ENCODE results near the gene WHRN. TPM values are rescaled to one million over a fixed set of nuclear protein-coding genes. Genes with fewer than 3 reads are reported as not detected.

WHRN gene
- total RNA-seq, 1 experiment from 2014 or later, result 0.61 TPM

GRCh38 chr9:114384836-114385396 lies 120.4 kb downstream of the WHRN start:
- no peak for DNase-seq (ENCODE audit: low spot score)

- DNase-seq (ENCODE audit: low spot score), result no peak
Observed at GRCh38 chr9:114384341-114384740, 120.9 kb downstream of the WHRN start.

DNA sequence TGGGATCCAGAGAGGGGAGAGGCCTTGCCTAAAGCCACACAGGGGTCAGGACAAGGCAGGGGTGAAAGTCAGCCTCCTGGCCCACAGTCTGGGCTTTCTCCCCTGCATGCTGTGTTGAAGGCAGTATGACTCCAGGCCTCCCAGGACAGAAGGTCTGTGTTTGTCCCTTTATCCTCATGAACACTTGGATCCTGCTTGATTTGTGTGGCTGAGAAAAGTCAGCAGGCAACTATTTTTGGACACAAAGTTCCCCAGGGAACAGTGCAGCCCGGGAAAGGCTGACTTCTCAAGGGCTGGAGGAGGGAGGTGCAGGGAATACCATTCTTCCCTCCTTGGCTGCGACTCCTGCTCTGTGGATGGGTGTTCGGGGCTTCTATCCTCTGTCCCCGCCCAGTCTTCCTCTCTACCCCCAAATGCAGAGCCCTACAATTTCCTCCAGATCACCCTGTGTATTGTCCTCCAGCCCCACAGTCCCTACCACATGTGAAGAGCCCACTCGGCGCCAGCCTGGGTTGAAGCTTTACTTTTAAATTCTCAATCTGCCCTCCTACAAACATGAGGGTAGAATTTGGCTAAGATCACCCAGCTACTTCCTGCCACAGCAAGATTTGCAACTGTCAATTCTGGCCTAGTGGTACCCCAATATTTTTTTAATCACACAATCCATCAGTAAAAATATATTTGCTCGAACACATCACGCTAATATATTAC lies 121.6 kb downstream of the WHRN start:
- DNase-seq (ENCODE audit: low spot score), result no peak

DNA sequence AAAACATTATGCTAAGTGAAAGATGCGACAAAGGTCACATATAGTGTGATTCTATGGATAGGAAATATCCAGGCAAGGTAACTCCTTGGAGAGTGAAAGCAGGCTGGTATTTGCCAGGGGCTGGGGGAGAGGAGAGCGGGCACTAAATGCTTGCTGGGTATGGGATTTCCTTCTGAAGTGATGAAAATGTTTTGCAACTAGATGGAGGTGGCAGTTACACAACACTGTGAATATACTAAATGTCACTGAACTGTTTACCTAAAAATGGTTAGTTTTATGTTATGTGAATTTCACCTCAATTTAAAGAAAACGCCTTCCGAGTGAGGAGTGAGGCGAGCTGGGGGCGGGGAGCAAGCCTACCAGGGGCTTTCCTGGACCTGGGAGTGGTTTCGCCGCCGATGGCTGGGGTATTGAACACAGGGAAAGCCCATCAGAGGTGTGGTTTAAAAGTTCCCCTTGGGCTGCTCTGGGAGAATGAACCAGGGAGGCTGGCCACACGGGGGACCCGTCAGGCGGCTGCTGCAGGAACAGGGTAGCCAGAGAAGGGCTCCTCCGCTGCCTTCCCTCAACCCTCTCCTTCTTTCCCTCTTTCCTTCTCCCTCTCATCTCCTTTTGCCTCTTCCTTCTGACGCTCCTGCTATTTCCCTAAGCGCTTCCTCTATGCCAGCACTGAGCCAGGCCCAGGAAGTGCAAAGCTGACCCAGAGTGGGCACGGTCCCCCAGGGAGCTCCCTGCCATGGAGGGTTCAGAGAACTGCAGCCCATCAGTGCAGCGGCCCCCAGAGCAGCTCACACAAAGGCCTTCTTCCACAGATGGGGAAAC lies 122.4 kb downstream of the WHRN start:
- no peak for DNase-seq (ENCODE audit: low spot score)

- DNase-seq (ENCODE audit: low spot score), result no peak
Observed at GRCh38 chr9:114378883-114379282, 126.4 kb downstream of the WHRN start.

GRCh38 chr9:114378016-114378415 lies 127.3 kb downstream of the WHRN start:
- no peak for DNase-seq (ENCODE audit: low spot score)

DNA sequence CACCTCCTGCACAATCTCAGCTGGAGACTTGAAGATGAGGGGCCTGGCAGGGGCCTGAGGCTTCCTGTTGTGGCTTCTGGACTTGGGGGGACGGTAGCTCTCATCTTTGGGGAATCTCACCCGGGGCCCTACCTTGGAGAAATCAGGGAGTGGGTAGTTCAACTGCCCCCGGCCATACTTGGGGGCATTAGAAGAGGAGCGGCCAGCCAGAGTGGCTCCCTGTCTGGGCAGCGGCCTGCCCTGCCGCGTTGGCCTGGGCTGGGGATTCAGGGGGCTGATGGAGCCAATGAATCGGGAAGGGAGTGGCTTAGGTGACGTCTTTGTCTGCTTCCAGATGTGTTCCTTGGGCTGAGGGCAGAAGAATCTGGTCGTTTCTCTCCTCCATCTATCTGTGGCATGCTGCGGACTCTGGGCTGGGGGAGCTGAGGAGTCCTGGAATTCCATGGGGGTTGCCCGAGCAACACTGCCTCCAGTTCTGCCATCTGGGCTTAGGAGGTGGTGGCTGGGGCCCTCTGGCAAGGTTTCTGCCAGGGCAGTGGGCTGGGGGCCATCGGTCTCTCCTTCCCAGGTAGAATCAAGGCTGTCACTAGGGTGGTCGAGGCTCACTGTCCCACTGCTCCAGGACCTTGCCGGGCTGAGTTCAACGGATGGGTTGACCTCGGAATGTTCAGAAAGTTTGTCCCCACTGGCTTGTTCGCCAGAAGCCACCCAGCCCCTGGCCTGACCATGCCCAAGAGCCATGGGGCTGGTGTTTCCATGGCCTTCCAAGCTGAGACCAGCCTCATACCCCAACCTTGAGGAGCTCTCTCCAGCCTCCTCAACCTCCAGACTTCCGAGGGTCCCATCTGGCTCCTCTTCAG lies 128.5 kb downstream of the WHRN start:
- no peak for DNase-seq (ENCODE audit: low spot score)

DNA sequence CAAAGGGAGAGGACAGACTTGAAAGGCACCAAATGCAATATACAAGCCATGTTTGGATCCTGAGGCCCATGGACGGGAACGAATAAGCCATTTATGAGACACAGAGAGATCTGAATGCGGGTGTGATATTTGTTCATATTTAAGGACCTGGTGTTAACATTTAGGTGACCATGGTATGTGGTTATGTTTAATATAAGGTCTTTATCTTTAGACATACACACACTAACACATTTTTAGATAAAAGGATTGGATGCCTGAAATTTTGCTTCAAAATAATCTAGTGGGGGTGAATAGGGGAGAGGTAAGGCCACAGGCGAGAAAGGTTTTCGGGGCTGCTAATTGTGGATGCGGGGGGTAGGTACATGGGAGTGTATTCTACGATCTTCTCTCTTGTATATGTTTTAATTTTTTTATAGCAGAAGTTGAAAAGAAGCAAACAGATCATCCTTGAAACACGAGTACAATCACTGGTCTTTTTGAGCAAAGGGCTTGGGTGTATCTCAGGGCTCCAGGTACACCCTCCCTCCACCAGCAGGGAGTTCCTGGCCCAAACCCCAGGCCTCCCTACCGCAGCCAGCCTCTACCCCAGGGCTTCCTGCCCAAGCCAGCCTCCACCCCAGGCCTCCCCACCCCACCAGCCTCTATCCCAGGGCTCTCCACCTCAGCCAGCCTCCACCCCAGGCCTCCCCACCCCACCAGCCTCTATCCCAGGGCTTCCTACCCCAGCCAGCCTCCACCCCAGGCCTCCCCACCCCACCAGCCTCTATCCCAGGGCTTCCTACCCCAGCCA lies 129.7 kb downstream of the WHRN start:
- DNase-seq (ENCODE audit: low spot score), result no peak

DNA sequence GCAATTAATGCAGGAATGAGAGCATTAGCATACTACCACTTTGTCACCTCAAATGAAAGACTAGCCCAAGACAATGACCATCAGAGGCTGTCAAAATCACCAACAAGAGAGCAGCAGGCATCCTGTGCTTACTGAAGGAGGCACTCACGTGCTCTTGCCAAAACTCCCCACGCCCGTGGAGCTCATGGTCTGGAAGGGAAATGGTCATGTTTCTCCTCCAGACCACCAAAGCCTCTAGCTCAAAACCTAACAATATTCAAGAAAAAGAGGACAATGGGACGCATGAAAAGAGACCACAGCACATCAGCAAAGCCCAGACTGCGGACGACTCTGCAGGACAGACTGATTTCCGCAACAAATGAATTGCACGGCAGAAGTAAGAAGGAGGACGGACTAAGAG lies 130.3 kb downstream of the WHRN start:
- no peak for DNase-seq (ENCODE audit: low spot score)

- no peak for DNase-seq (ENCODE audit: low spot score)
Observed at GRCh38 chr9:114373960-114374730, 131.1 kb downstream of the WHRN start.

DNA sequence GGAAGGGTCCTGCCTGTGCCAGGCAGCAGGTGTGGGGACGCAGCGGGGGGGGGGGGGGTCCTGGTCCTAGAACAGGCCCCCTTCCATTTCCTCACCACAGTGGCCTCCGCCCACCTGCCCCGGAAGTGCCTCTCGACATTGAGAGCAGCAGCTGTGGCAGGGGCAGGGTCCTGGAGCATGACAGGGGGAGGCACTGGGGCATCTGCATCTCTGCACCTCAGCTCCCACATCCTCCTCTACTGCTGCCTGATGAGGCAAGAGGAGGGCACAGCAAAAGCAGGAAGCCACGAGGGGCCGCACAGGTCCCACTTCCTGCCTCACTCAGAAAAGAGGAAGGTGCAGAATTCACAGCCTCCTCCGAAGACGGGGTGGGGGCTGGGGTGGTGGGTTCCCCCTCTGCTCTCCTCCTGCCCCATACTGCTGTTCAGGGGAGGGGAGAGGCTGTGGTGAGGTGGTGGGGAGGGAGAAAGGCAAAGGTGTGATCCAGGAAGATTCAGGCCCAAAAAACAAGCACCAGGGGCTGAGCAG lies 132.3 kb downstream of the WHRN start:
- no peak for DNase-seq (ENCODE audit: low spot score)

DNA sequence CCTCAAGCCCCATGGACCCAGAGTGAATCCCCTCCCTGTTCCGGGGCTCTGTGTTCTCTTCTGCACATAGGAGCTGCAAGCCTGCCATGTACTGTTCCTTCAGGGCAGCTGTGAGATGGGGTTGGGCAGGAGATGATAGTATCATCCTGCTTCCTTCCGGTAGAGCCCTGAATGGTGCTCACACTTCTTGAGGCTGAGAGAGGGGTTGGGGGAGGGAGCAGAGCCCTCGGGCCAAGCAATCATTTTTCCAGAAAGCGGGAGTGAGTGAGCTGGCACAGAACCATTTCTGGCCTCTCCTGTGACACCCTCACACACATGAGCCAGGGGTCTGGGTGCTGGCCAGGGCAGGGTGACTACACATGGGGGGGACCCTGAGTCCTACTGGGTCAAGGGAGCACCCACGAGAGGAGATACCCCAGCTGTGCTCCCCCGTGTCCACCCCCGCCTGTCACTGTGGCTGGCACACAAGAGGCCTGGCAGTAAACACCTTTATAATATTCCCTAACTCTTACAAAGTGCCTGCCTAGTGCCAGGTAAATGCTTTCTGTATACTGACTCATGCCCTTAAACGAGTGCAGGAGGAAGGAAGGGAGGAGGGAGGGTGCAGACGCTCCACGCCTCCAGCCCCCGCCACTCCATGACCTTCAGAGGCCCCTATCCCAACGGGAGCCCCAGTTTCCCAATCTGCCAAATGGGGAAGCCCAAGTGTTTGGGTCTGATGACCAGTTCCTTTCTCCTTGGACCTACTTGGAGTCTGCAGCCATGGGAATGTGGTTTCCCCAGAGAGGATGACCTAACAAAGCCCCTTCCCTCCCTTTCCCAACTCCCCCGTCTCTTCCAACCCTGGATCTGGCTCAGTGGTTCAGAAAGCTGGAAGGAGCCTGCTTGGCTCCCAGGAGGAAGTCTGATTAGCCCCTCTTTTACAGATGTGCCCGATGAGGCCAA lies 133.0 kb downstream of the WHRN start:
- DNase-seq (ENCODE audit: low spot score), result no peak

- no peak for DNase-seq (ENCODE audit: low spot score)
Observed at GRCh38 chr9:114371343-114371944, 133.8 kb downstream of the WHRN start.

GRCh38 chr9:114370968-114371320 lies 134.3 kb downstream of the WHRN start:
- DNase-seq (ENCODE audit: low spot score), result no peak

DNA sequence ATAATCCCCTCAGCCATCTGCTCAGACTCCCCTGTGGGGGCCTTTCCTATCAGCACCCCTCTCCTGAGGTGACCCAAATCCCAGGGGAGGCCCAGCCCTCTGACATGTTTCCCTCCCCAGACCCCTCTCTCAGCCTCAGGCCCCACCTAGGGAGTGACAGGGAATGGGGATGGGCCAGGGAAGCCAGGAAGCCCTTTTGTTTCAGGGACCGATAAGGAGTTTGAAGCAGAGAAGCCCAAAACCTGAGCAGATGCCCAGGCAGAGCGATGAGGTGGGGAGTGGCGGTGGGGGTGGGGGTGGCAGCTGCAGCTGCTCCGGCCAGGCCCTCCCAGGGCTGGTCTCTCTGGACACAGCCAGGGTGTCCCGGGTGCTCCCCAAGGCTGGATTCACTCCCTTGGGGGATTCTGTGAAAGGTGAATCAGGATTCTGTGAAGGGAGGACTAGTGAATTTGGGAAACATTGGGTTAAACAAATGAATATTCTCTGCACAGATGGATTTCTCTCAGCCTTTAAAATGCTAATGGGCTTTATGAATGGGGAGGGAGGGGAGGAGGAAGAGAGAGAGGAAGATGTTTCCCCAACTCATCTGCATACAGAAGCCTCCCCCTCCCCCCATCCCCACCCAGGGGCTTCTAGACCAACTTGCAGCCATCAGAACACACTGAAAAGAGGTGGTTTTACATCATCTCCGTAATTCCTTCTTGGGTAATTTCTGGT lies 134.9 kb downstream of the WHRN start:
- DNase-seq (ENCODE audit: low spot score), result no peak

DNA sequence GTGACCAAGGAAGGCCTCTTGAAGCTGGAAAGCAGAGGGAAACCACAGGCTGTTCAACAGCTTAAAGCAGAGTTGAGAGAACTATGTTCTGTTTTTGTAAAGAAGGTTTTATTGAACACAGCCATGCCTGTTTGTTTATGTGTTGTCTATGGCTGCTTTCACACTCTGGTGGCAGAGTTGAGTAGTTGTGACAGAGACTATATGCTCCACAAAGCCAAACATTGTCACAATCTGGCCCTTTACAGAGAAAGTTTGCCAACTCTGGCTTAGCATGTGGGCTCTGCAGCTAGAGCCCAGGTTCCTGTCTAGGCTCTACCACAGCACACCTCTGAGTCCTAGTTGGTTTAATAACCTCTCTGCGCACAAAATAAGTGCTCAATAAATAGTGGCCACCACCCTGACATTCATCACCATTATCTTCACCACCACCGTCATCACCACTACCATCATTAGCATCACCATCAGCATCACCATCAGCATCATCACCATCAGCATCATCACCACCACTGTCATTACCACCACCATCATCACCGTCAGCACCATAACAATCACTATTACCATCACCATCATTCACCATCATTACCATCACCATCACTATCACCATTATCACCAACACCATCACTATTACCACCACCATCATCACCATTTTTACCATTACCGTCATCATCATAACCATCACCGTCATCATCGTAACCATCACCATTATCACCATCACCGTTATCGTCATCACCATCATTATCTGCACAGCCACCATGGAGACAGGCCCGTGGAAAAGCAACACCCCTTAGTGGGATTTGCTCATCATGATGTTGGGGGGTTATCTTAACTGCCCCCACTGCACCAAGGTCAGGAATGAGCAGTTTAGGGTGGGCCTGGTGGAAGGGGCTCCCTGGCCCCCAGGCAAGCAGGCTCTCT lies 135.8 kb downstream of the WHRN start:
- DNase-seq (ENCODE audit: low spot score), result no peak
